ENCODE data around the gene GCDH. TPM values are rescaled to one million over a fixed set of nuclear protein-coding genes. Genes with fewer than 3 reads are reported as not detected.

GCDH gene
- total RNA-seq, 2 donors from 2014 or later: 66.4 to 81.7 TPM

DNA sequence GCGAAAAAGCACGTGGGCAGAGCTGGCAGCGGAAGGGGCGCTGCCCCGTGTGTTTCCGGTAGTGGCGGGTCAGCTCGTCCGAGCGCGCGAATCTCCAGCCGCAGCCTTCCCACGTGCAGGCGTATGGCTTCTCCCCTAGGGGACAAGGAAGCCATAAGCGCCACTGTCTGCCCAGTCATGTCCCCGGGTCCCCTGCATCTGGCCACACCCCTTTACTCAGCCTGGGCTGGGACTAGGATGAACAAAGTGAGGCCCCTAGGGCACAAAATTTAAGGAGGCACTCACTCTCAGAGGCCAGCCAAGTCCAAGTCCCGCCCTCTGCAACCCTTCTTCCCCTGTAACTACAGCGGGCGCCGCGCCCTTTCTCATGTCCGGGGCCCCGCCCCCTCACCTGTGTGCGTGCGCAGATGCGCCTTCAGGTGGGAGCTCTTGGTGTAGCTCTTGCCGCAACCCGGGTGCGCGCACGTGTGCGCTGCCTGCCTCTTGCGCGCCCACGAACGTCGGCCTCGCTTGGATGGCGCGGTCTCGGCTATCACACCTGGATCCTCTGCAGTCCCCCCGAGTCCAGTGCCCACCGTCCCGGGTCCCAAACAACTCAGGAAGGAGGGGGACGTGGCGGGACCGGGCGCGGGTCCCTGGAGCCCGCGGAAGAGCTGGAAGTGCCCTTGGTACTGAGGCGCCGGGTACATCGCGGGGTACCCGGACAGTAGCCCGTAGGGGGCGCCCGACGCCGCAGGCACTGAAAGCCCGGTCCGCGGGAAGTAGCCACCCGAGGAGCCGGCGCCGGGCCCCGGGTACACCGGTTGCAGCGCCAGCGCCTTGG, 5.8 kb upstream of the GCDH start:
- Histone ChIP-seq H3K4me1 (replicated peaks) (no peaks in the 10 kb centered on the region), H3K36me3 (no peaks in the 10 kb centered on the region), H3K9me3 (no peaks in the 10 kb centered on the region), H3K4me3 (peak overlapping the region; percentile 21 to 41), H3K27ac (peak overlapping the region; percentile 57 to 68), H3K27me3 (replicated peaks; ENCODE audit: insufficient read depth) (no peaks in the 10 kb centered on the region)
- intact Hi-C loops (cut with DNase I): loop anchor here (10.0 kb wide), 1 partner anchor 50 kb away; the partner anchor contains the start of genes CALR and FARSA
- peak; percentile 84 for DNase-seq (ENCODE audit: low spot score)
- TF ChIP-seq POLR2A (IDR thresholded peaks at IDR 0.05) (no peak), POLR2AphosphoS5 (IDR thresholded peaks at IDR 0.05) (peak; percentile 71)
- TF ChIP-seq, protein P1, sequence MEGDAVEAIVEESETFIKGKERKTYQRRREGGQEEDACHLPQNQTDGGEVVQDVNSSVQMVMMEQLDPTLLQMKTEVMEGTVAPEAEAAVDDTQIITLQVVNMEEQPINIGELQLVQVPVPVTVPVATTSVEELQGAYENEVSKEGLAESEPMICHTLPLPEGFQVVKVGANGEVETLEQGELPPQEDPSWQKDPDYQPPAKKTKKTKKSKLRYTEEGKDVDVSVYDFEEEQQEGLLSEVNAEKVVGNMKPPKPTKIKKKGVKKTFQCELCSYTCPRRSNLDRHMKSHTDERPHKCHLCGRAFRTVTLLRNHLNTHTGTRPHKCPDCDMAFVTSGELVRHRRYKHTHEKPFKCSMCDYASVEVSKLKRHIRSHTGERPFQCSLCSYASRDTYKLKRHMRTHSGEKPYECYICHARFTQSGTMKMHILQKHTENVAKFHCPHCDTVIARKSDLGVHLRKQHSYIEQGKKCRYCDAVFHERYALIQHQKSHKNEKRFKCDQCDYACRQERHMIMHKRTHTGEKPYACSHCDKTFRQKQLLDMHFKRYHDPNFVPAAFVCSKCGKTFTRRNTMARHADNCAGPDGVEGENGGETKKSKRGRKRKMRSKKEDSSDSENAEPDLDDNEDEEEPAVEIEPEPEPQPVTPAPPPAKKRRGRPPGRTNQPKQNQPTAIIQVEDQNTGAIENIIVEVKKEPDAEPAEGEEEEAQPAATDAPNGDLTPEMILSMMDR (IDR thresholded peaks at IDR 0.05): peak; percentile 48 to 78 (median 68)
- 5% methylated on average over 63 of the region's 73 CpGs for WGBS

DNA sequence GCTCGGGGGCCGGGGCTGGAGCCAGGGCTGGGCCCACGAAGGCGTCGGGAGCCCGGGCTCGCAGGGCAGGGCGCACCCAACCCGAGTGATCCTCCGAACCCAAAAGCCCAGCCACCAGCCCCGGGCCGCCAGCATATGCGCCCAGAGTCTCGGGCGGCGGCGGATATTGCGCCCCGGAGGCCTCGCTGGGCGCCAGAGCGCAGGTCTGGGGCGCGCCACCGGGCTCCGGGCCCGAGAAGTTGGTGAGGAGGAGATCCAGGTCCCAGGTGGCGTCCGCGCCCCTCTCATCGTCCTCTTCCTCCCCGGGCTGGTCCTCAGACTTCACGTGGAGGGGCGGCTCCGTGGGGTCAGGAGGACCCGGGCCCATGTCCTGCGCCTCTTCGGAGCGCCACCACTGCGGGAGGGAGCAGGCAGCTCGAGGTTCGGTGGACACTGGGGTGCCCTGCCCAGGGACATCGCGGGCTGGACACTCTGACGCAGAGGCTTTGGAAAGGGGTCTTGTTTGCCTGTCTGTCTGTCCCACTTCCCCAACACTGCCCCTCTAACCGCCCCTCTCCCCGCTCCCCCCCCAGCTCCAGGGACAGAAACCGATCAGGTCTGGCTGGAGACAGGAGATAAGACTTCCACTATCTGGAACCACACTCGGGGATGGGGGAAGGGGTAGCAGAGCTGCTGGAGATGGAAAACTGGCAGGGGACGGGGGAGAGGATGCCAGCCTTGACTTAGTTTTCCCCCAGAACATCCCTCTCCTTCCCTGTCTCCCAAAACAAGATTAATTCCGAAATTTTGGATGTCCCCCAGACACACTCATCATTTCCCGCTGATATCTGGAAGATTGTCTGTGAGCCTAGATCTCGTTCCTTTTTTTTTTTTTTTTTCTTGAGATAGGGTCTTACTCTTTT, 5.0 kb upstream of the GCDH start:
- no peaks in the 10 kb centered on the region for H3K9me3 ChIP-seq
- DNase-seq (ENCODE audit: low spot score): no peak
- H3K4me1 ChIP-seq (replicated peaks): no peaks in the 10 kb centered on the region
- peak overlapping the region; percentile 21 to 41 for H3K4me3 ChIP-seq
- H3K36me3 ChIP-seq: no peaks in the 10 kb centered on the region
- TF ChIP-seq POLR2A (IDR thresholded peaks at IDR 0.05) (no peak), POLR2AphosphoS5 (IDR thresholded peaks at IDR 0.05) (no peak)
- TF ChIP-seq, protein P1 (IDR thresholded peaks at IDR 0.05): no peak
- H3K27me3 ChIP-seq (replicated peaks; ENCODE audit: insufficient read depth): no peaks in the 10 kb centered on the region
- H3K27ac ChIP-seq: peak overlapping the region; percentile 57 to 68
- WGBS: 14% methylated on average over 28 of the region's 53 CpGs
- intact Hi-C loops (cut with DNase I): loop anchor here (10.0 kb wide), 1 partner anchor 49 kb away; the partner anchor contains the start of genes CALR and FARSA

DNA sequence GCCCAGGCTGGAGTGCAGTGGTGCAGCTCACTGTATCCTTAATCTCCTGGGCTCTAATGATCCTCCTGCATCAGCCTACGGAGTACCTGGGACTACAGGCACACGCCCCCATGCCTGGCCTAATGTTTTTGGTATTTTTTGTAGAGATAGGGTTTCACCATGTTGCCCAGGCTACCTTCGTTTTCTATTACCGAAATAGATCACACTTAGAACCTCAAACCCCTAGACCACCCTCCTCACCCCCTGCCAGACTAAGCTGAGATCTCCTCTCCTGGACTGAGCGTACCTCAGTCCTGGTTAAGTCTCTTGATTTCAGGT, 4.3 kb upstream of the GCDH start:
- WGBS: 82% methylated on average over 5 of the region's 5 CpGs

DNA sequence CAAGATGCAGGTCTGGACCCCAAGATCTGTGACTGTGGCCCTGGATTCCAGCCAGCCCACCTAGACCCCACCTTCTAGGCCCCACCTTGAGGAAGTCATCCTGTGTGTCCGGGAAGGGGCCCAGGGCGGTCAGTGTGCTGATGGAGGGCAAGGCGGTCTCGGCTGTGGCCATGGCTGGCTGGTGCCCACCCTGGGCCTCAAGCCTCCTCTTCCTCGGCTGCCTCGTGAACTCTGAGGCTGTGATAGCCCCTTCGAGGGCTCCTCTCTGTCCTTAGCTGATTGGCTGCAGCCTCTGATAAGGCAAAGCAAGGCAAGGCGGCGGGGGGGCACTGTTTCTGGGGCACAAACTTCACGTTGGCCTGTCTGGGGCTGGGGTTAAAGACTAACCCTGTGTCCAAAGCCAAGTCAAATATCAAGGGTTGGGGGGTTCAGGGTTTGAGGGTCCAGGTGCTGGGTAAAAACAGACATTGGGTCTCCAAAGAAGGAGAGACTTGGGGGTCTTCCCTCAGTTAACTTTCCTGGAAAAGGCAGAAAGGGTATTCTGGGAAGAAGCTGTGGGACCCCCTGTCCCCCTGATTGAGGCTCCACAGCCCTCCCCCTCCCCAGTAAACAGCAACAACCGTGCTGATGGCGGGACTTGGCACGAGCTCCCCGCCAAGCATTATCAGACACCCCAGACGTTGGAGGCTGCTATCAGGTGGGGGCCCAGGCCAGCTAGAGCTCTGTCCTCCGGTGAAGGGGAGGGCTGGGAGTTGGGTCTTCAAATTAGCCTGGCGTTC, 3.8 kb upstream of the GCDH start, which contains the start of gene KLF1:
Gene KLF1 (minus strand): TSS at position 233 of the 779 bp plus-strand sequence. CDS start 61 bp downstream, at position 172.
- TF ChIP-seq, protein P1 (IDR thresholded peaks at IDR 0.05): no peak
- TF ChIP-seq POLR2AphosphoS5 (IDR thresholded peaks at IDR 0.05) (no peak), POLR2A (IDR thresholded peaks at IDR 0.05) (no peak)
- 74% methylated on average over 17 of the region's 17 CpGs for WGBS
- Histone ChIP-seq H3K4me1 (replicated peaks) (peaks cover 3% of the 10 kb centered on the region), H3K4me3 (peak within 1 kb of the TSS in 1 of 2 donors; percentile 41), H3K27me3 (replicated peaks; ENCODE audit: insufficient read depth) (no peaks in the 10 kb centered on the region), H3K27ac (peak within 1 kb of the TSS in 1 of 2 donors; percentile 68), H3K36me3 (no peaks in the 10 kb centered on the region), H3K9me3 (no peaks in the 10 kb centered on the region)
- intact Hi-C loops (cut with DNase I): loop anchor here (10.0 kb wide), 1 partner anchor 48 kb away; the partner anchor contains the start of genes CALR and FARSA
- DNase-seq (ENCODE audit: low spot score): no peak

More for the DNA sequence above, 4.3 kb upstream of the GCDH start:
- H3K4me1 ChIP-seq (replicated peaks): no peaks in the 10 kb centered on the region
- no peaks in the 10 kb centered on the region for H3K27me3 ChIP-seq (replicated peaks; ENCODE audit: insufficient read depth)
- intact Hi-C loops (cut with DNase I): loop anchor here (10.0 kb wide), 1 partner anchor 48 kb away; the partner anchor contains the start of genes CALR and FARSA
- H3K36me3 ChIP-seq: no peaks in the 10 kb centered on the region
- no peak for DNase-seq (ENCODE audit: low spot score)
- TF ChIP-seq, protein P1 (IDR thresholded peaks at IDR 0.05): no peak
- no peak for TF ChIP-seq POLR2AphosphoS5 (IDR thresholded peaks at IDR 0.05)
- TF ChIP-seq POLR2A (IDR thresholded peaks at IDR 0.05): no peak
- no peak overlapping the region for H3K4me3 ChIP-seq
- no peak overlapping the region for H3K27ac ChIP-seq
- no peaks in the 10 kb centered on the region for H3K9me3 ChIP-seq
